Stimulated activated CD8-positive, alpha-beta memory T cell treated with anti-CD3 and anti-CD28 coated beads, Interleukin-2, amount 100 ng/mL, for 48 hours (primary cell): ENCODE data around the gene FZD7.
A peak's percentile ranks its signal among the peaks of the same experiment; 100 is the strongest.

Experiments used
- DNase-seq, 2 donors: peaks; one replicate each; pipeline ENCODE4 v3.0.0-alpha.2; 2020; ENCODE audit warnings: low read depth in 2 of 2

Gene FZD7

GRCh38 chr2:202033317-202034248 lies at the start of gene FZD7:
Gene FZD7, plus strand, starts transcription at chr2:202033855. Its CDS starts 793 bp downstream, at chr2:202034648.
- peak; percentile 73 to 78 for DNase-seq

GRCh38 chr2:201984333-201984732 lies 49.3 kb upstream of the FZD7 start:
- DNase-seq = no peak

- no peak for DNase-seq
Measured at GRCh38 chr2:201984800-201985525, 48.7 kb upstream of the FZD7 start.

GRCh38 chr2:201985728-201986462 lies 47.8 kb upstream of the FZD7 start:
- DNase-seq = no peak

- DNase-seq = no peak
Measured at GRCh38 chr2:201986463-201986735, 47.3 kb upstream of the FZD7 start.

- no peak for DNase-seq
Measured at GRCh38 chr2:201987426-201987825, 46.2 kb upstream of the FZD7 start.

- no peak for DNase-seq
Measured at GRCh38 chr2:201990069-201990468, 43.6 kb upstream of the FZD7 start.

GRCh38 chr2:201992960-201993359 lies 40.7 kb upstream of the FZD7 start:
- no peak for DNase-seq

GRCh38 chr2:201994973-201995638 lies 38.5 kb upstream of the FZD7 start:
- DNase-seq = no peak

- DNase-seq = no peak
Measured at GRCh38 chr2:201996006-201996405, 37.6 kb upstream of the FZD7 start.

GRCh38 chr2:201996679-201997314 lies 36.9 kb upstream of the FZD7 start:
- DNase-seq = no peak

GRCh38 chr2:201999279-201999678 lies 34.4 kb upstream of the FZD7 start:
- DNase-seq = no peak

- DNase-seq = no peak
Measured at GRCh38 chr2:202001826-202002225, 31.8 kb upstream of the FZD7 start.

GRCh38 chr2:202002381-202002780 lies 31.3 kb upstream of the FZD7 start:
- no peak for DNase-seq

GRCh38 chr2:202005272-202005887 lies 28.3 kb upstream of the FZD7 start:
- DNase-seq = no peak

GRCh38 chr2:202006301-202006700 lies 27.4 kb upstream of the FZD7 start:
- DNase-seq = no peak

- DNase-seq = no peak
Measured at GRCh38 chr2:202007015-202007982, 26.4 kb upstream of the FZD7 start.

GRCh38 chr2:202007983-202008354 lies 25.7 kb upstream of the FZD7 start:
- DNase-seq = no peak

GRCh38 chr2:202009019-202009481 lies 24.6 kb upstream of the FZD7 start:
- DNase-seq = no peak

- no peak for DNase-seq
Measured at GRCh38 chr2:202009581-202009980, 24.1 kb upstream of the FZD7 start.
